Measurements from ENCODE around the gene CDK6. TPM values are rescaled to one million over a fixed set of nuclear protein-coding genes. Genes with fewer than 3 reads are reported as not detected.

CDK6 gene
- total and polyA plus RNA-seq, 9 of the 15 experiments (the other 6 are each of a cell fraction or from before 2014, with no cell fraction given): 7.6 to 109 (median 44.4) TPM

GRCh38 chr7:92763636-92764423 is 72.5 kb downstream of the CDK6 start (continued):
- TF ChIP-seq PHF21A (IDR thresholded peaks at IDR 0.05; ENCODE audit: borderline replicate concordance, low read depth) (no peak), FOXJ2 (tag; IDR thresholded peaks at IDR 0.05) (0 out of 2 replicates have a peak, but pooled peaks have one; percentile 33), EHMT2 (IDR thresholded peaks at IDR 0.05) (peak; percentile 50; the same call in 1 of the 2 replicates), SMARCA4 (IDR thresholded peaks at IDR 0.05) (peak; percentile 58; the same call in 1 of the 2 replicates), CCAR2 (IDR thresholded peaks at IDR 0.05; ENCODE audit: low read depth, low read length) (no peak), DACH1 (IDR thresholded peaks at IDR 0.05; ENCODE audit: partially characterized antibody) (peak; percentile 16), ZNF121 (CRISPR knock-in tag; conservative IDR thresholded peaks at IDR 0.05) (no peak), SUPT5H (IDR thresholded peaks at IDR 0.05) (no peak), CREB1 (IDR thresholded peaks at IDR 0.05) (no peak), CREB1 (CRISPR knock-in tag; IDR thresholded peaks at IDR 0.05) (no peak), SMARCA5 (IDR thresholded peaks at IDR 0.05) (no peak), SOX6 (IDR thresholded peaks at IDR 0.05) (peak; percentile 64), CGGBP1 (CRISPR knock-in tag; IDR thresholded peaks at IDR 0.05) (no peak), NEUROD1 (IDR thresholded peaks at IDR 0.05; ENCODE audit: borderline replicate concordance, low read depth, low read length, partially characterized antibody) (no peak), CHD7 (IDR thresholded peaks at IDR 0.05; ENCODE audit: low read depth, low read length) (no peak), ZNF239 (CRISPR knock-in tag; IDR thresholded peaks at IDR 0.05) (no peak)

All from K562 (cell line).